ENCODE results near the gene NCOA3.

DNA sequence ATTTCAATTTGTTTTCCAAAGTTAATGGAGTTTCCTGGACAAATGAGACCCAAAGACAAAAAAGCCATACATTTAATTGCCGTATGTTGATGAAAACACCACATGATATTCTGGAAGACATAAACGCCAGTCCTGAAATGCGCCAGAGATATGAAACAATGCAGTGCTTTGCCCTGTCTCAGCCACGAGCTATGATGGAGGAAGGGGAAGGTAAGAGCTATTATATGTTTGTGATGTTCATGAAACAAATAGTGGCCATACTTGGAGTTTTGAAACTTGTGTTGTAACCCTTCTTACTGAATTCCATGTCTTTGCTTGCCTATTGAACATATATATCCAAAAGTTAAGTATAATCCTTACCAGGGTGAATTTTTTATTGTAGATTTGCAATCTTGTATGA is 125.9 kb downstream of the NCOA3 start:
- TF ChIP-seq CTCF (IDR thresholded peaks at IDR 0.05) (no peak), EP300 (IDR thresholded peaks at IDR 0.05) (no peak), POLR2AphosphoS5 (IDR thresholded peaks at IDR 0.05) (no peak)
